GM23248 (cell line): ENCODE data around the gene SERBP1. TPM values are rescaled to one million over a fixed set of nuclear protein-coding genes. Genes with fewer than 3 reads are reported as not detected.

Experiments used
- DNase-seq: peaks from one replicate; pipeline ENCODE4 v3.0.0-alpha.2; 2015
- H2AFZ ChIP-seq: fragments of 200-600 bp; sonication (generic); 2 replicates; pipeline ENCODE4 v1.6.1; 2016; ENCODE audit warnings: antibody characterized with exemption
- H3F3A ChIP-seq: fragments of 200-600 bp; sonication (generic); 2 replicates; pipeline ENCODE4 v1.6.1; 2016; ENCODE audit warnings: mild to moderate bottlenecking, antibody characterized with exemption, mixed run types; ENCODE audit not compliant: insufficient read depth
- H3K27ac ChIP-seq: fragments of 200-600 bp; sonication (generic); 2 replicates; pipeline ENCODE4 v1.5.1; 2016; ENCODE audit warnings: mild to moderate bottlenecking
- H3K27me3 ChIP-seq: fragments of 200-600 bp; sonication (generic); replicated peaks from 2 replicates; pipeline ENCODE4 v1.6.1; 2016; ENCODE audit warnings: mild to moderate bottlenecking; ENCODE audit not compliant: insufficient read depth
- H3K36me3 ChIP-seq: fragments of 200-600 bp; sonication (generic); 2 replicates; pipeline ENCODE4 v1.6.1; 2016; ENCODE audit warnings: low read depth, mild to moderate bottlenecking
- H3K4me1 ChIP-seq: fragments of 200-600 bp; sonication (generic); 2 replicates; pipeline ENCODE4 v1.6.1; 2016; ENCODE audit warnings: mild to moderate bottlenecking; ENCODE audit not compliant: insufficient read depth
- H3K4me2 ChIP-seq: fragments of 200-600 bp; sonication (generic); one replicate; pipeline ENCODE4 v1.6.1; 2016; ENCODE audit warnings: mild to moderate bottlenecking; ENCODE audit not compliant: unreplicated experiment
- H3K4me3 ChIP-seq: fragments of 200-600 bp; sonication (generic); 2 replicates; pipeline ENCODE4 v1.5.1; 2016; ENCODE audit warnings: mild to moderate bottlenecking
- H3K79me2 ChIP-seq: fragments of 200-600 bp; sonication (generic); 2 replicates; pipeline ENCODE4 v1.6.1; 2016; ENCODE audit warnings: mild to moderate bottlenecking; ENCODE audit not compliant: insufficient read depth
- H3K9ac ChIP-seq: fragments of 200-600 bp; sonication (generic); 2 replicates; pipeline ENCODE4 v1.6.1; 2016; ENCODE audit warnings: mild to moderate bottlenecking
- H3K9me2 ChIP-seq: fragments of 200-600 bp; sonication (generic); 2 replicates; pipeline ENCODE4 v1.6.1; 2016; ENCODE audit warnings: mixed run types, mild to moderate bottlenecking, moderate library complexity; ENCODE audit not compliant: insufficient read depth
- H3K9me3 ChIP-seq: fragments of 200-600 bp; sonication (generic); one replicate; pipeline ENCODE4 v1.6.1; 2017; ENCODE audit warnings: low read depth
- H4K20me1 ChIP-seq: fragments of 200-600 bp; sonication (generic); 2 replicates; pipeline ENCODE4 v1.6.0; 2016; ENCODE audit not compliant: insufficient read depth
- EZH2 ChIP-seq: fragments of 200-600 bp; sonication (generic); IDR thresholded peaks from 2 replicates; pipeline ENCODE4 v1.6.1; 2018; ENCODE audit warnings: antibody characterized with exemption, mild to moderate bottlenecking; ENCODE audit not compliant: insufficient read depth, poor library complexity, severe bottlenecking
- EZH2phosphoT487 ChIP-seq: fragments of 200-600 bp; sonication (generic); IDR thresholded peaks from 2 replicates; pipeline ENCODE4 v1.6.1; 2018; ENCODE audit warnings: antibody characterized with exemption, moderate library complexity, mild to moderate bottlenecking, low read depth; ENCODE audit not compliant: insufficient read depth
- WGBS, 2 experiments: methylation state at CpG; one replicate each; pipeline ENCODE4 v1.1.6; 2015 to 2017; ENCODE audit warnings: low lambda C conversion rate in 2 of 2, low coverage in 1 of 2; ENCODE audit errors: missing lambda C conversion rate in 2 of 2; 5-methylcytosine and 5-hydroxymethylcytosine counted together
- in situ Hi-C: fragments of 300-500 bp; cut with MboI; formaldehyde crosslinking; loops from 2 replicates; pipeline ENCODE4 v1.15.0; 2020
- polyA plus RNA-seq: library from polyadenylated mRNA; unstranded; fragments of >200 nt; fragmentation: Nextera tagmentation; extraction: Ambion mirVana; gene quantifications from 2 replicates; pipeline ENCODE4 v1.2.1, GENCODE V29; 2016
- total RNA-seq: library from RNA; depleted of rRNA; stranded (reverse); fragments of >200 nt; shearing (Covaris generic); gene quantifications from 2 replicates; pipeline ENCODE4 v1.2.3, GENCODE V29; 2014

Gene SERBP1
- total and polyA plus RNA-seq, 2 experiments from 2014 or later = 156 to 204 TPM

- in situ Hi-C loops = no loop called here
- DNase-seq = no peak
- Histone ChIP-seq H3K79me2 (no peaks in the 10 kb centered on the region), H3K4me1 (no peaks in the 10 kb centered on the region), H3K9ac (no peak overlapping the region), H3K9me3 (no peaks in the 10 kb centered on the region), H3K4me2 (no peak overlapping the region), H4K20me1 (no peaks in the 10 kb centered on the region), H3K9me2 (no peaks in the 10 kb centered on the region), H2AFZ (no peak overlapping the region), H3K36me3 (no peaks in the 10 kb centered on the region), H3K27me3 (no peaks in the 10 kb centered on the region), H3K27ac (no peak overlapping the region), H3K4me3 (no peak overlapping the region), H3F3A (no peaks in the 10 kb centered on the region)
- WGBS, 2 experiments = 97 to 100% methylated on average over 1 of the region's 1 CpG
- no peak for TF ChIP-seq EZH2phosphoT487
- no peak for TF ChIP-seq EZH2
These were observed 52.9 kb downstream of the SERBP1 start for GRCh38 chr1:67377253-67377652.

- no peaks in the 10 kb centered on the region for H3K79me2 ChIP-seq
- 85 to 90% methylated on average over 3 of the region's 3 CpGs for WGBS, 2 experiments
- H3F3A ChIP-seq = no peaks in the 10 kb centered on the region
- H3K27me3 ChIP-seq = no peaks in the 10 kb centered on the region
- TF ChIP-seq EZH2phosphoT487 = no peak
- TF ChIP-seq EZH2 = no peak
- H3K4me2 ChIP-seq = no peak overlapping the region
- no peaks in the 10 kb centered on the region for H3K4me1 ChIP-seq
- H3K9me3 ChIP-seq = no peaks in the 10 kb centered on the region
- no peak overlapping the region for H2AFZ ChIP-seq
- no peak overlapping the region for H3K4me3 ChIP-seq
- DNase-seq = no peak
- no peaks in the 10 kb centered on the region for H3K36me3 ChIP-seq
- no peak overlapping the region for H3K9ac ChIP-seq
- H3K27ac ChIP-seq = no peak overlapping the region
- in situ Hi-C loops = no loop called here
- H3K9me2 ChIP-seq = no peaks in the 10 kb centered on the region
- no peaks in the 10 kb centered on the region for H4K20me1 ChIP-seq
These were observed 53.8 kb downstream of the SERBP1 start for GRCh38 chr1:67376381-67376780.

- Histone ChIP-seq H4K20me1 (no peaks in the 10 kb centered on the region), H3K27ac (no peak overlapping the region), H3F3A (no peaks in the 10 kb centered on the region), H3K9me2 (no peaks in the 10 kb centered on the region), H3K4me2 (no peak overlapping the region), H3K9ac (no peak overlapping the region), H3K9me3 (no peaks in the 10 kb centered on the region), H3K27me3 (no peaks in the 10 kb centered on the region), H2AFZ (no peak overlapping the region), H3K36me3 (no peaks in the 10 kb centered on the region), H3K79me2 (no peaks in the 10 kb centered on the region), H3K4me3 (no peak overlapping the region), H3K4me1 (no peaks in the 10 kb centered on the region)
- DNase-seq = no peak
- in situ Hi-C loops = no loop called here
- TF ChIP-seq EZH2 (no peak), EZH2phosphoT487 (no peak)
These were observed 57.3 kb downstream of the SERBP1 start for GRCh38 chr1:67372898-67373297.

DNA sequence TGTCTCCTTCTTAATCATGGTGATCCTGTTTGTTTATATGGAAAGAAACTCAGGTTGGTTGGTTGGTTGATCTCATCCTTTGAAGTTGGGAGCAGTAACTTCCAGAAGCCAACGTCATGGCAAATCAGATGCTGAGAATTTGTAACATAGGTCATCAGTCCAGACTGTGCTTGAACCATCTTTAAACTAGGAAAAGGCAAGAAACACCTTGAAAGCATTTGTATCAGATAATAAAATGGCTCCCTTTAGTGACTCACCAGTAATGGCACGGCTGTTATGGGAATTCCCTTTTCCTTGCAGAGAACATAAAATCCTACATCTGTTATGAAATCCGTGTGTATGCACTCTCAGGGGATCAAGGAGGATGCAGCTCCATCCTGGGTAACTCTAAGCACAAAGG, 58.1 kb downstream of the SERBP1 start:
- no peaks in the 10 kb centered on the region for H3K27me3 ChIP-seq
- in situ Hi-C loops = no loop called here
- no peaks in the 10 kb centered on the region for H3K36me3 ChIP-seq
- no peak overlapping the region for H3K4me2 ChIP-seq
- no peak overlapping the region for H3K27ac ChIP-seq
- no peaks in the 10 kb centered on the region for H3F3A ChIP-seq
- peak; percentile 15 for DNase-seq
- 72% methylated on average over 3 of the region's 3 CpGs for WGBS, 2 experiments
- H3K9me2 ChIP-seq = no peaks in the 10 kb centered on the region
- H3K9me3 ChIP-seq = no peaks in the 10 kb centered on the region
- no peak overlapping the region for H2AFZ ChIP-seq
- no peaks in the 10 kb centered on the region for H3K4me1 ChIP-seq
- TF ChIP-seq EZH2 = no peak
- TF ChIP-seq EZH2phosphoT487 = no peak
- no peak overlapping the region for H3K9ac ChIP-seq
- H3K4me3 ChIP-seq = no peak overlapping the region
- no peaks in the 10 kb centered on the region for H3K79me2 ChIP-seq
- no peaks in the 10 kb centered on the region for H4K20me1 ChIP-seq

GRCh38 chr1:67371681-67372080, 58.5 kb downstream of the SERBP1 start:
- Histone ChIP-seq H3K9ac (no peak overlapping the region), H3F3A (no peaks in the 10 kb centered on the region), H3K4me2 (no peak overlapping the region), H3K4me1 (no peaks in the 10 kb centered on the region), H3K9me3 (no peaks in the 10 kb centered on the region), H2AFZ (no peak overlapping the region), H3K36me3 (no peaks in the 10 kb centered on the region), H4K20me1 (no peaks in the 10 kb centered on the region), H3K27ac (no peak overlapping the region), H3K4me3 (no peak overlapping the region), H3K27me3 (no peaks in the 10 kb centered on the region), H3K9me2 (no peaks in the 10 kb centered on the region), H3K79me2 (no peaks in the 10 kb centered on the region)
- no peak for DNase-seq
- 75 to 83% methylated on average over 5 of the region's 5 CpGs for WGBS, 2 experiments
- in situ Hi-C loops = no loop called here
- no peak for TF ChIP-seq EZH2
- TF ChIP-seq EZH2phosphoT487 = no peak
